HG02885 (cell line): ENCODE results near the gene SNORC.

Experiments
- ATAC-seq: cut with Tn5 transposase; IDR thresholded peaks from one replicate; pipeline ENCODE4 v1.9.1; 2021; ENCODE audit warnings: mild to moderate bottlenecking; ENCODE audit not compliant: unreplicated experiment, poor library complexity

Gene SNORC

GRCh38 chr2:232880764-232881351 is 10.8 kb downstream of the SNORC start:
- no peak for ATAC-seq

- ATAC-seq = no peak
Observed at GRCh38 chr2:232882085-232882484, 12.0 kb downstream of the SNORC start.

GRCh38 chr2:232882505-232883115 is 12.5 kb downstream of the SNORC start:
- no peak for ATAC-seq

- ATAC-seq = no peak
Observed at GRCh38 chr2:232883116-232883721, 13.2 kb downstream of the SNORC start.

- ATAC-seq = no peak
Observed at GRCh38 chr2:232884001-232884421, 13.9 kb downstream of the SNORC start.

- no peak for ATAC-seq
Observed at GRCh38 chr2:232884549-232885263, 14.6 kb downstream of the SNORC start.

GRCh38 chr2:232885264-232885961 is 15.3 kb downstream of the SNORC start:
- ATAC-seq = no peak

- ATAC-seq = no peak
Observed at GRCh38 chr2:232886176-232886575, 16.1 kb downstream of the SNORC start.

- ATAC-seq = no peak
Observed at GRCh38 chr2:232886632-232887031, 16.6 kb downstream of the SNORC start.

- no peak for ATAC-seq
Observed at GRCh38 chr2:232887171-232887850, 17.2 kb downstream of the SNORC start.

GRCh38 chr2:232888099-232888836 is 18.2 kb downstream of the SNORC start:
- ATAC-seq = no peak

- ATAC-seq = no peak
Observed at GRCh38 chr2:232888839-232889529, 18.9 kb downstream of the SNORC start.

- no peak for ATAC-seq
Observed at GRCh38 chr2:232889876-232890401, 19.9 kb downstream of the SNORC start.

- ATAC-seq = no peak
Observed at GRCh38 chr2:232890536-232890895, 20.5 kb downstream of the SNORC start.

- ATAC-seq = no peak
Observed at GRCh38 chr2:232890896-232891601, 21.0 kb downstream of the SNORC start.

GRCh38 chr2:232891621-232892071 is 21.6 kb downstream of the SNORC start:
- no peak for ATAC-seq

- ATAC-seq = no peak
Observed at GRCh38 chr2:232892221-232892620, 22.2 kb downstream of the SNORC start.

- ATAC-seq = no peak
Observed at GRCh38 chr2:232892843-232893242, 22.8 kb downstream of the SNORC start.
